Measurements from ENCODE around the gene CCDC80.

CCDC80 gene

GRCh38 chr3:112632596-112632995, 8.3 kb downstream of the CCDC80 start:
- DNase-seq: no peak

GRCh38 chr3:112631257-112631656, 9.7 kb downstream of the CCDC80 start:
- no peak for DNase-seq

DNA sequence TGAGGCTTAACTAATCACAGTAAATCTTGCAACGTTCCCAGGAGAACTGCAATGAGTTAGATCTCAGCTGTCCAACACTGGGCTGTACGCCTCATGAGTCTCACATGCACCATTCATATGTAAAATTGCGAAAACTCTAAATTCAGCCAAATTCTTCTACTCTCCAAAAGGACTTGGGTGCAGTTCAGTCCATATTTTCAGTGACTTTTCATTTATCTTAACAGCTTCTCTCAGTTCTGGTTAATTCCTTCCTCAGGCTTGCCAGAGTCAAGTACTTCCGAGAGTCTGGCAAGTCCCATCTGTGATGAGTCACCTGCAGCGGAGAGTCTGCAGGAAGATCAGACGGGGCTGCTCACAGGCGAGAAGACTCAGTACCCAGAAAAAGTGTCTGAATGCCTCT, 11.5 kb downstream of the CCDC80 start:
- DNase-seq: no peak

DNA sequence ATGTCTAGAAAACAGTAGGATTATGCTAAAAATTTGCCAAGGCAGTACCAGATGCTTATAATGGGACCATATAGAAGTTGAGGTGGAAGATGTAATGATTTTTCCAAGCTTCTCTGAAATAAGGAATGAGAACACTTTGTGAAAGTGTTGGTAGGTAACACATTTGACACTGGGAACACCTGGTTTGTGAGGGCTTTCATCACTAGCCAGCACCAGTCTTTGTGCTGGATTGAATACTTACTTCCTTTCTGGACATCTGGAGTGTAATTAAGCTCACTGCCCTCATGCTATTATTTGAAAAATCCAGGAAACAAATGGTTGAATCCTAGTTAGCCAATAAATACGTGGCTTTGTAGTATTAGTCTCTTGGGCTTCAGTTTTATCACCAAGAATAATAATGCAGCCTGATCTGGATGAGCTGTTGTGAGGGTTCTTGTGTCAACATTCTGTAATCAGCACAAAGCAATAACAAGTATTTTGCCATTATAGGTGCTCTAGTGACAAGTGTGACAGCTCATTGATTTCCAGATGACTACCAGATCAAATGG, 12.9 kb downstream of the CCDC80 start:
- no peak for DNase-seq

- no peak for DNase-seq
Measured at GRCh38 chr3:112627419-112627818, 13.5 kb downstream of the CCDC80 start.

- DNase-seq: no peak
Measured at GRCh38 chr3:112623717-112624116, 17.2 kb downstream of the CCDC80 start.

DNA sequence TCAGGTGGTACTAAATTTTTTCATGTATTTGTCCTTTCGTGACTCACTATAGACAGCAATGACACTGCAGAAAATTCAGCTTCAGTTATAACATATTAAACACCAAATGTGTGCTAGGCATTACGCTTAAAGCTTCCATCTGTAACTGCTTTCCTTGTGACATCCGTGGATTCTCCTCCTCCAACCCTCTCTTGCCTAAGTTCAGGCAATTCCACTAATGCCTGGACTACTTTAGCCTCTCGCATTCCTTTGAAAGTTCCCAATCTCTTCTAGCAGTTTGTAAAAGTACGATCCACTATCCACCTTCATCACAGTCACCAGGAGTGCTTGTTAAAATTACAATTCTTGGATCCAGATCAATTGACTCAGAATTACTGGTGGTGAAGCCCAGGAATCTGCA, 17.7 kb downstream of the CCDC80 start:
- DNase-seq: no peak

DNA sequence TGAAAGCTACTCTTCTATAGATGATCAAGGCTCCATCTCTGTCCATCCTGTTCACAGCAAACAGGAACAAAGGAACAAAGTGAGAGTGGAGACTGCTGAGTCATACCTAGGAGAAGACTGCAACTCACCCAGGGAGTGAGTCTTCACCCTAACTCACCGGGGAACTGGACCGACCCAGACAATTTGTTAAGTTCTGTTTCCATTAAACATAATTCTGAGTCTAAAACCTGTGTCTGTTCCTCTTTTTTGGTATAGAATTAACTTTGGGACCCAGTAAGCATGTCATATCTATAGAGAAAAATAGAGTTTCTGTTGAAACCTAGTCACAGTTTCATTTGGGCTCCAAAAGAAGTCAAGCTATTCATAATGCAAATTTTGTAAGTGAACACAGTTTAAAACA, 21.6 kb downstream of the CCDC80 start:
- DNase-seq: no peak

- no peak for DNase-seq
Measured at GRCh38 chr3:112617285-112617684, 23.7 kb downstream of the CCDC80 start.

- no peak for DNase-seq
Measured at GRCh38 chr3:112615989-112616731, 24.8 kb downstream of the CCDC80 start.

DNA sequence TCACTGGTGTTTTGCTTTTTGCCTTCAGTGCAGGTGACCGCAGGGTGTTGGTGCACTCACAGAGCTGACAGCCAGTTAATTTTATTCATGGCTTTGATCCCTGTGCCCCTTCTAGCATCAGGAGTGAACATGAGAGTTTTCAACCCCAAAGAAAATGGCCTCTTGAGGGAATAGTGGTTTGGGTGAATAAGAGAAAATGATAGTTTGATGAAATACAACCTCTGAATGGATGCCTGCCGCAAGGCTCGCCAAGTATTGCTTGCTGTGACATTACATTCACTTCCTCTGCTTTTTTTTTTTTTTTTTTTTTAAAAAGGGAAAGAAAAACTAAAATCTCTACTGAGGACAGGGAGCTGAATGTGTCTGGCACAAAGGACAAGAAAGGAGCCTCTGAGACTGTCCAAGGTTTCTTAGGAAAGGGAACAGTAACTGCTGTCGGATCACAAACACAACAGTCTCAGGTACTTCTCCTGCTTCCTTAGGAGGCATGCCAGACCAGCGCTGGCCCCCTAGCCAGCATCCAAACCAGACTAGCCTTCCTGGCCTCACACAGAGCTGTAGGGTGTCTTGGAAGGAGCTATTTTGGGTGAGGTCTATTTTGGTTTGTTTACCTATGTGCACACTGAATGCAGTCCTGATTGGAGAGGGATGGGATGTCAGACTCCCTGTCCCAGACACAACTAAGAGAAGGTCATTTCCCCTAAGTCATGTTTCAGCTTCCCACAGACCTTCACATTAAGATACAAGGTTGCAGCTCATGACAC, 29.0 kb downstream of the CCDC80 start:
- DNase-seq: no peak

- no peak for DNase-seq
Measured at GRCh38 chr3:112610121-112610520, 30.8 kb downstream of the CCDC80 start.

- DNase-seq: no peak
Measured at GRCh38 chr3:112607863-112608262, 33.1 kb downstream of the CCDC80 start.

DNA sequence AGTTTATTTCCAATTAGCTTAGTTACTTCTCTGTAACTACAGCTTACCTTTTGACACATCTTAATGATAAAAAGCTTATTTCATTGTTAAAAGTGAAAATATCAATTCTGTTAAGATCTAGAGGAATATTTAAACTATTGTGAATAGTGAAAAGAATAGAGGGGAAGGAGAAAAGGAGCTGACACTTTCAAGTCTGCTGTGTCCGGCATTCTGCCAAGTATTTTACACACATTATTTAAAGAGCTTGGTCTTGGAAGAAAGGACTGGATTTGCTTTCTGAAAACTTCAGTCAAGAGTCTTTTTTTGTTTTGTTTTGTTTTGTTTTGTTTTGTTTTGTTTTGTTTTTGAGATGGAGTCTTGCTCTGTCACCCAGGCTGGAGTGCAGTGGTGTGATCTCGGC, 34.8 kb downstream of the CCDC80 start:
- no peak for DNase-seq

DNA sequence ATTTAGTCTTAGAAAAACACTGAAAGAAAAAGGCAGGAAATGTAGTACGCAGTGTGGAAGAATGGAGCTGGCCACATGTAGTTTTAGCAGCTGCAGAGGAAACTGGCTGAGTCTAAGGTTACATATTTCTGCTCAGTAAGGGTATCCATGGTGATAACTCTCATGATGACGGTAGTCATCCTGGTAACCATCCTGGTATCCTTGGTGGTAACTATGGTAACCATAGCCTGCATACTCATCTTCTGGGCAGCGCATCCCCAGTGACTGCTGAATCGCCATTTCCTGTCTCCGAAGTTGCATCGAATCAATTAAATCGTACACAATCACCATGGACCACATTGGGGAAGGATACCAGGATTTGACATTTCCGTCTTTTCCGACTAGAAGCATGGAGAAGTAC, 35.7 kb downstream of the CCDC80 start:
- DNase-seq: peak; percentile 49

DNA sequence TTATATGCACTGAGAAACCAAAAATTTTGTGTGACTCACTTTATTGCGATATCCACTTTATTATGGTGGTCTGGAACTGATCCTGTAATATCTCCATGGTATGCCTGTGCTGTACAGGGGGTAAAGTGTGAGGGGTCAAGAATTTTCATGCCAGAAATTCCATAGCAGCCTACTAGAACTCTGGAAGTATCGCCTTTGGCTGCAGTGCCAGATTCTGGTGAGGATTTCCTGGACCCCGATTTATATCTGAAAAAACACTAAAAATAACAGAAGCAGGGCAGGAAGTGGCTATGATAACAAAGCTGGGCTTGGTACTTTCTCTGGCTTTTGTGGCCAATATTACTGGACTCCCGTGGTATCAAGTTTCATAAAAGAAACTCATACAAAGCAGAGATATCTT, 36.4 kb downstream of the CCDC80 start:
- no peak for DNase-seq

DNA sequence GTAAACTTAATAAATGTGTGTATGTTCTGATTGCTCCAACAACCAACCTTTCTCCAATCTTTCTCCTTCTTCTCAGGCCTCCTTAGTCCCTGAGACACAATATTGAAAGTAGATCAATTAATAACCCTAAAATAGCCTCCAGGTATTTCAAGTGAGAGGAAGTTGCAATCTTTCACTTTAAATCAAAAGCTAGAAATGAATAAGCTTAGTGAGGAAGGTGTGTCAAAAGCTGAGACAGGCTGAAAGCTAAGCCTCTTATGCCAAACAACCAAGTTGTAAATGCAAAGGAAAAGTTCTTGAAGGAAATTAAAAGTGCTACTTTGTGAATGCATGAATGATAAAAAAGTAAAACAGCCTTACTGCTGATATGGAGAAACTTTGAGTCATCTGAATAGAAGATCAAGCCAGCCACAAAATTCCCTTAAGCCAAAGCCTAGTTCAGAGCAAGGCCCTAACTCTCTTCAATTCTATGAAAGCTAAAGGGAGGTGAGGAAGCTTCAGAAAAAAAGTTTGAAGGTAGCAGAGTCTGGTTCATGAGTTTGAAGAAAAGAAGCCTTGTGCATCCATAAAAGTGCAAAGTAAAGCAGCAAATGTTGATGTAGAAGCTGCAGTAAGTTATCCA, 38.6 kb downstream of the CCDC80 start:
- DNase-seq: no peak

DNA sequence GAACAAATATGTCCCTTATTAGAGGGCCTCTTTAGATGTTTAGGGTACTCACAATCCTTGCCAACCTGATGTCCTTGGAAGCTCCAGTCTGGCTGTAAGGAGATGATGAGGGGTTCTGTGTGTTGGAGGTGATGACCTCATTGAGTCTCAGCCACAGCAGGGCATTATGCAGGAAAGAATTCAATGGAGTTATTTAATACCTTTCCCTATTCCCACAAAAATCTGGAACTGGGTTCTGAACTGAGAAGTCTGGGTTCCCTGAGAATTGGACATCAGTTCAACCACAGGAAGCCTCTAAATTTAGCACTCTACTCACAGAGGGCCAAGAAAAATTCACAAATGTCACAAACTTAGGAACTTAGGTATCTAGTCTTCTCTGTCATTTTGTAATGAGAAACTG, 42.2 kb downstream of the CCDC80 start:
- DNase-seq: no peak

- DNase-seq: no peak
Measured at GRCh38 chr3:112597945-112598344, 43.0 kb downstream of the CCDC80 start.

GRCh38 chr3:112594856-112595255, 46.1 kb downstream of the CCDC80 start:
- no peak for DNase-seq

DNA sequence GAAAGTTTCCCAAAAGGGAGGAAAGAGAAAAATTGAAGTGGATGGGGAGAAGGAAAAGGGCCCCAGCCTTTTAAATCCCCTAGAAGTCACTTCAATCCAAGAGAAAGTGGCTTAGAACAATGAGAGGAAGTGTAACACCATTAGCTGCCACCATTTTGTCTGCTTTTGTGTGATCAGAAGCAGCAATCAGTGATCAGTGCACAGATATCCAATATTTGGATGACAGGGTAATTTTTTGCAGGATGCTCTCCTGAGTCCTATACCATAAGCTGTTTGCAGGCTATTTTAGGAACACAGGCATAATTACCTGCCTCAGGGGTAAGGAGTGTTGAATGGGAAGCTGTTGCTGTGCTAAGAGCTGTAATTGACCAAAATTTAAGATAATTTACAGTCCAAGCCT, 47.7 kb downstream of the CCDC80 start:
- no peak for DNase-seq

DNA sequence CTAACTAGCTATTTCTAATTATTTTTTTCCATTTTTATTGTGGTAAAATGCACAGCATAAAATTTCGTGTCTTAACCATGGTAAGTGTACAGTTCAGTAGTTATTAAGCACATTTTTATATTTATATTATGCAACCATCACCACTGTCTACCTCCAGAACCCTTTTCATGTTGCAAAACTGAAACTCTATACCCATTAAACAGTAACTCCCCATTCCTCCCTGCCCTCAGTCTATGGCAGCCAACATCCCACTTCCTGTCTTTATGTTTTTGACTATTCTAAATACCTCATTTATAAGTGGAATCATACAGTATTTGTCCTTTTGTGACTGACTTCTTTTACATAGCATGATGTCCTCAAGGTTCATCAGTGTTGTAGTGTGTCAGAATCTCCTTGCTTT, 53.6 kb downstream of the CCDC80 start:
- DNase-seq: no peak

- no peak for DNase-seq
Measured at GRCh38 chr3:112585782-112586181, 55.2 kb downstream of the CCDC80 start.

DNA sequence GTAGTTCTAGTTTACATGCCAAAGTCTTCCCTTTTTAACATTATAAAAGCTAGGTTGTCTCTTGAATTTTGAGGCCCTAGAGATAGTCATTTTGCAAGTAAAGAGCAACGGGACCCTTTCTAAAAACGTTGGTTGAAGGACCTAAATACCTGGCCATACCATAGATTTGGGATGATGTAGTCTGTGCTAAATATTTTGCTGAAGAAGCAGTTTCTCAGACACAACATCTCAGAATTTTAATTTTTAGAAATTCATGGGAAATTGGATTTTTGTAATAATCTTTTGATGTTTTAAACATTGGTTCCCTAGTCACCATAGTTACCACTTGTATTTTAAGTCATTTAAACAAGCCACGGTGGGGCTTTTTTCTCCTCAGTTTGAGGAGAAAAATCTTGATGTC, 57.8 kb downstream of the CCDC80 start:
- DNase-seq: no peak
